Activated CD4-positive, CD25-positive, alpha-beta regulatory T cell treated with anti-CD3 and anti-CD28 coated beads, Interleukin-2, amount 50 U/mL, for 16 hours (primary cell): ENCODE results near the gene TTC9B.

ENCODE experiments used
- DNase-seq: peaks from one replicate; pipeline ENCODE4 v3.0.0-alpha.2; 2020; ENCODE audit warnings: low read depth, low spot score

Gene TTC9B

GRCh38 chr19:40217934-40218890 lies at the start of gene TTC9B:
TTC9B (minus strand) TSS chr19:40218384; CDS start chr19:40218381, 3 bp downstream.
- DNase-seq: no peak

- DNase-seq: no peak
These were observed 49.4 kb upstream of the TTC9B start for GRCh38 chr19:40267601-40267997.

- DNase-seq: no peak
These were observed 48.9 kb upstream of the TTC9B start for GRCh38 chr19:40266912-40267600.

GRCh38 chr19:40266119-40266518 lies 47.9 kb upstream of the TTC9B start:
- no peak for DNase-seq

- DNase-seq: no peak
These were observed 47.5 kb upstream of the TTC9B start for GRCh38 chr19:40265763-40266099.

GRCh38 chr19:40265055-40265762 lies 47.0 kb upstream of the TTC9B start:
- DNase-seq: no peak

GRCh38 chr19:40264314-40265054 lies 46.3 kb upstream of the TTC9B start:
- no peak for DNase-seq

- no peak for DNase-seq
These were observed 45.5 kb upstream of the TTC9B start for GRCh38 chr19:40263440-40264313.

GRCh38 chr19:40262422-40262821 lies 44.2 kb upstream of the TTC9B start:
- DNase-seq: no peak

- no peak for DNase-seq
These were observed 43.4 kb upstream of the TTC9B start for GRCh38 chr19:40261631-40262030.

GRCh38 chr19:40257096-40257517 lies 38.9 kb upstream of the TTC9B start:
- DNase-seq: no peak

GRCh38 chr19:40256512-40256911 lies 38.3 kb upstream of the TTC9B start:
- DNase-seq: no peak

- no peak for DNase-seq
These were observed 37.5 kb upstream of the TTC9B start for GRCh38 chr19:40255619-40256166.

GRCh38 chr19:40254714-40255418 lies 36.7 kb upstream of the TTC9B start:
- no peak for DNase-seq

- no peak for DNase-seq
These were observed 35.5 kb upstream of the TTC9B start for GRCh38 chr19:40253611-40254092.

- DNase-seq: no peak
These were observed 34.2 kb upstream of the TTC9B start for GRCh38 chr19:40252395-40252794.

- no peak for DNase-seq
These were observed 33.8 kb upstream of the TTC9B start for GRCh38 chr19:40251991-40252390.

GRCh38 chr19:40251244-40251643 lies 33.1 kb upstream of the TTC9B start:
- DNase-seq: no peak

- DNase-seq: no peak
These were observed 31.6 kb upstream of the TTC9B start for GRCh38 chr19:40249781-40250180.
